Trophoblast cell (in vitro differentiated cells and primary cell): ENCODE data around the gene MED12L.

ENCODE experiments used
- DNase-seq, 2 donors: peaks; one replicate each; pipeline ENCODE4 v3.0.0-alpha.2; 2016
- H2AFZ ChIP-seq: 2 replicates; pipeline ENCODE4 v1.6.1; 2013; ENCODE audit warnings: low read length, moderate library complexity, mild to moderate bottlenecking; ENCODE audit not compliant: insufficient read depth, poor library complexity
- H2AK5ac ChIP-seq: 2 replicates; pipeline ENCODE4 v1.6.1; 2013; ENCODE audit warnings: mild to moderate bottlenecking, low read length
- H2BK120ac ChIP-seq: 2 replicates; pipeline ENCODE4 v1.6.1; 2013; ENCODE audit warnings: low read length, mild to moderate bottlenecking, moderate library complexity; ENCODE audit not compliant: insufficient read depth, poor library complexity
- H2BK12ac ChIP-seq: 2 replicates; pipeline ENCODE4 v1.6.1; 2013; ENCODE audit warnings: mild to moderate bottlenecking, low read length, moderate library complexity
- H2BK5ac ChIP-seq: 2 replicates; pipeline ENCODE4 v1.6.1; 2013; ENCODE audit warnings: low read length, low read depth, moderate library complexity, mild to moderate bottlenecking; ENCODE audit not compliant: poor library complexity
- H3K14ac ChIP-seq: 2 replicates; pipeline ENCODE4 v1.6.1; 2013; ENCODE audit warnings: mild to moderate bottlenecking, low read length
- H3K18ac ChIP-seq: 2 replicates; pipeline ENCODE4 v1.6.1; 2013; ENCODE audit warnings: mild to moderate bottlenecking, low read length
- H3K23ac ChIP-seq: 2 replicates; pipeline ENCODE4 v1.6.1; 2013; ENCODE audit warnings: low read length
- H3K27ac ChIP-seq: 2 replicates; pipeline ENCODE4 v1.5.1; 2013; ENCODE audit warnings: low read depth, mild to moderate bottlenecking, inconsistent platforms, low read length, moderate library complexity
- H3K27me3 ChIP-seq: 2 replicates; pipeline ENCODE4 v1.6.1; 2013; ENCODE audit warnings: inconsistent platforms, mild to moderate bottlenecking, low read length, moderate library complexity; ENCODE audit not compliant: insufficient read depth
- H3K36me3 ChIP-seq, 2 experiments: 1 replicate in 1 of 2; 2 replicates in 1 of 2; pipeline ENCODE4 v1.6.1; 2013; ENCODE audit warnings: low read length in 2 of 2, mild to moderate bottlenecking in 2 of 2, moderate library complexity in 1 of 2; ENCODE audit not compliant: insufficient read depth in 2 of 2, control insufficient read depth in 1 of 2
- H3K4ac ChIP-seq: 2 replicates; pipeline ENCODE4 v1.6.1; 2013; ENCODE audit warnings: low read depth, mild to moderate bottlenecking, low read length, moderate library complexity
- H3K4me1 ChIP-seq, 2 experiments: 1 replicate in 1 of 2; 2 replicates in 1 of 2; pipeline ENCODE4 v1.6.1; 2013; ENCODE audit warnings: low read length in 2 of 2, mild to moderate bottlenecking in 2 of 2, moderate library complexity in 1 of 2; ENCODE audit not compliant: insufficient read depth in 2 of 2, control insufficient read depth in 1 of 2
- H3K4me2 ChIP-seq: 2 replicates; pipeline ENCODE4 v1.6.1; 2013; ENCODE audit warnings: inconsistent platforms, mild to moderate bottlenecking, low read length, moderate library complexity
- H3K4me3 ChIP-seq: 2 replicates; pipeline ENCODE4 v1.5.1; 2013; ENCODE audit warnings: mild to moderate bottlenecking, low read depth, low read length, inconsistent platforms
- H3K79me1 ChIP-seq: one replicate; pipeline ENCODE4 v1.6.1; 2013; ENCODE audit warnings: low read length
- H3K79me2 ChIP-seq: 2 replicates; pipeline ENCODE4 v1.6.1; 2013; ENCODE audit warnings: low read length, mild to moderate bottlenecking; ENCODE audit not compliant: control insufficient read depth, insufficient read depth, poor library complexity
- H3K9ac ChIP-seq: 2 replicates; pipeline ENCODE4 v1.6.1; 2013; ENCODE audit warnings: mild to moderate bottlenecking, low read length
- H3K9me3 ChIP-seq: 2 replicates; pipeline ENCODE4 v1.6.1; 2013; ENCODE audit warnings: low read depth, mild to moderate bottlenecking, control low read depth, inconsistent platforms, low read length; ENCODE audit not compliant: insufficient read depth
- H4K12ac ChIP-seq: 2 replicates; pipeline ENCODE4 v1.6.1; 2013; ENCODE audit warnings: low read depth, mild to moderate bottlenecking, low read length, moderate library complexity
- H4K8ac ChIP-seq: 2 replicates; pipeline ENCODE4 v1.6.1; 2013; ENCODE audit warnings: low read depth, mild to moderate bottlenecking, low read length, moderate library complexity
- H4K91ac ChIP-seq: one replicate; pipeline ENCODE4 v1.6.1; 2013; ENCODE audit warnings: low read depth, mild to moderate bottlenecking, low read length, moderate library complexity
- WGBS: extraction: QIAGEN DNeasy Blood & Tissue Kit; methylation state at CpG from one replicate; pipeline ENCODE4 v1.1.7; 2013; ENCODE audit warnings: missing lambda C conversion rate; ENCODE audit not compliant: insufficient read length, insufficient coverage; ENCODE audit errors: extremely low coverage; 5-methylcytosine and 5-hydroxymethylcytosine counted together

MED12L gene

GRCh38 chr3:151395806-151396205 is 310.3 kb downstream of the MED12L start:
- no peak overlapping the region for H3K4me2 ChIP-seq
- no CpG with 5 or more reads among the region's 3 CpGs for WGBS

GRCh38 chr3:151398895-151399294 is 313.4 kb downstream of the MED12L start:
- Histone ChIP-seq H3K9ac (no peak overlapping the region), H2AK5ac (no peak overlapping the region), H3K14ac (no peak overlapping the region), H3K18ac (no peak overlapping the region), H4K91ac (no peak overlapping the region), H4K8ac (no peak overlapping the region), H2BK5ac (no peak overlapping the region), H2AFZ (no peak overlapping the region), H3K4me2 (no peak overlapping the region), H3K79me2 (no peaks in the 10 kb centered on the region), H3K27me3 (no peaks in the 10 kb centered on the region), H3K4me1 (no peaks in the 10 kb centered on the region), H2BK120ac (no peak overlapping the region), H3K4ac (no peak overlapping the region), H3K4me3 (no peak overlapping the region), H3K23ac (no peak overlapping the region), H3K36me3 (peaks cover 2 to 7% of the 10 kb centered on the region in 2 experiments), H3K9me3 (no peaks in the 10 kb centered on the region), H4K12ac (no peak overlapping the region), H2BK12ac (no peak overlapping the region), H3K27ac (no peak overlapping the region), H3K79me1 (no peaks in the 10 kb centered on the region)
- no CpG with 5 or more reads among the region's 5 CpGs for WGBS
- no peak for DNase-seq

More at GRCh38 chr3:151395806-151396205, 310.3 kb downstream of the MED12L start:
- Histone ChIP-seq H2AK5ac (no peak overlapping the region), H3K36me3 (peaks cover 2 to 7% of the 10 kb centered on the region in 2 experiments), H3K27ac (no peak overlapping the region), H3K79me1 (no peaks in the 10 kb centered on the region), H3K9ac (no peak overlapping the region), H3K23ac (no peak overlapping the region), H3K18ac (no peak overlapping the region), H3K9me3 (no peaks in the 10 kb centered on the region), H3K79me2 (no peaks in the 10 kb centered on the region), H2BK120ac (no peak overlapping the region), H4K91ac (no peak overlapping the region), H3K14ac (no peak overlapping the region), H2BK12ac (no peak overlapping the region), H2AFZ (no peak overlapping the region), H3K4me3 (no peak overlapping the region), H3K27me3 (no peaks in the 10 kb centered on the region), H4K8ac (no peak overlapping the region), H2BK5ac (no peak overlapping the region), H4K12ac (no peak overlapping the region), H3K4me1 (no peaks in the 10 kb centered on the region), H3K4ac (no peak overlapping the region)
- DNase-seq = peak; percentile 4 to 5

GRCh38 chr3:151400341-151400740 is 314.9 kb downstream of the MED12L start:
- Histone ChIP-seq H3K4me2 (no peak overlapping the region), H2BK120ac (no peak overlapping the region), H3K9ac (no peak overlapping the region), H3K27me3 (no peaks in the 10 kb centered on the region), H2AK5ac (no peak overlapping the region), H2BK5ac (no peak overlapping the region), H4K8ac (no peak overlapping the region), H4K12ac (no peak overlapping the region), H3K14ac (no peak overlapping the region), H3K18ac (no peak overlapping the region), H3K9me3 (no peaks in the 10 kb centered on the region), H3K4me1 (no peaks in the 10 kb centered on the region), H3K23ac (no peak overlapping the region), H3K4ac (no peak overlapping the region), H3K4me3 (no peak overlapping the region), H3K36me3 (peaks cover 2 to 5% of the 10 kb centered on the region in 2 experiments), H4K91ac (no peak overlapping the region), H3K79me1 (no peaks in the 10 kb centered on the region), H2AFZ (no peak overlapping the region), H3K79me2 (no peaks in the 10 kb centered on the region), H2BK12ac (no peak overlapping the region), H3K27ac (no peak overlapping the region)
- no peak for DNase-seq
- no CpG with 5 or more reads among the region's 4 CpGs for WGBS

GRCh38 chr3:151402349-151402748 is 316.9 kb downstream of the MED12L start:
- Histone ChIP-seq H3K9ac (no peak overlapping the region), H3K4me2 (no peak overlapping the region), H3K4ac (no peak overlapping the region), H3K36me3 (peaks cover 0 to 2% of the 10 kb centered on the region in 2 experiments), H3K4me1 (no peaks in the 10 kb centered on the region), H3K14ac (no peak overlapping the region), H4K12ac (no peak overlapping the region), H4K91ac (no peak overlapping the region), H3K79me1 (no peaks in the 10 kb centered on the region), H4K8ac (no peak overlapping the region), H2BK12ac (no peak overlapping the region), H2AK5ac (no peak overlapping the region), H3K79me2 (no peaks in the 10 kb centered on the region), H3K18ac (no peak overlapping the region), H3K27me3 (no peaks in the 10 kb centered on the region), H3K9me3 (no peaks in the 10 kb centered on the region), H2BK120ac (no peak overlapping the region), H2BK5ac (no peak overlapping the region), H3K23ac (no peak overlapping the region), H3K27ac (no peak overlapping the region), H2AFZ (no peak overlapping the region), H3K4me3 (no peak overlapping the region)
- WGBS = no CpG with 5 or more reads among the region's 3 CpGs
- no peak for DNase-seq
